Measurements from ENCODE around the gene KPNA6.
"Not testable (repeated sequence)": the region's sequence is repeated elsewhere in the genome, so short reads cannot be mapped to it uniquely, and the experiment has no call there.

DNA sequence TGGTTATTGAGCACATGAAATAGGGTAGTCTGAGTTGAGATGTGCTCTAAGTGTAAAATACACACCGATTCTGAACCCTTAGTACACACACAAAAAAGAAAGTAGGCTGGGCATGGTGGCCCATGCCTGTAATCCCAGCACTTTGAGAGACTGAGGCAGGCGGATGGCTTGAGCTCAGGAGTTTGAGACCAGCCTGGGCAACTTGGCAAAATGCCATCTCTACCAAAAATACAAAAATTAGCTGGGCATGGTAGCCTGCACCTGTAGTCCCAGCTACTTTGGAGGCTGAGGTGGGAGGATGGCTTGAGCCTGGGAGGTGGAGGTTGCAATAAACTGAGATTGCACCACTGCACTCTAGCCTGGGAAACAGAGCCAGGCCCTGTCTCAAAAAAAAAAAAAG lies 21.5 kb upstream of the KPNA6 start:
- not testable (repeated sequence) for TF ChIP-seq POLR2A, CTCF (IDR thresholded peaks at IDR 0.05)
